Gastroesophageal sphincter (tissue), 4 donors: ENCODE results near the gene BCAS3. TPM values are rescaled to one million over a fixed set of nuclear protein-coding genes. Genes with fewer than 3 reads are reported as not detected.

Experiments used
- ATAC-seq: fragments of 150-250 bp; one replicate; pipeline ENCODE4 v1.9.1; 2016; ENCODE audit warnings: mild to moderate bottlenecking, moderate library complexity
- H3K27ac ChIP-seq, 4 donors: fragments of 200-600 bp; sonication (generic) in 3 of 4; 1 replicate in 3 of 4; 2 replicates in 1 of 4; pipeline ENCODE4 v1.5.1; 2016 to 2019
- H3K27me3 ChIP-seq: fragments of 200-600 bp; sonication (generic); one replicate; pipeline ENCODE4 v1.5.1; 2019
- H3K36me3 ChIP-seq, 2 donors: fragments of 200-600 bp; sonication (generic); one replicate each; pipeline ENCODE4 v1.5.1; 2019; ENCODE audit warnings: control low read depth in 1 of 2
- H3K4me1 ChIP-seq, 3 donors: fragments of 200-600 bp; sonication (generic); 1 replicate in 2 of 3; 2 replicates in 1 of 3; pipeline ENCODE4 v1.5.1; 2016 to 2019; ENCODE audit warnings: control low read depth in 2 of 3
- H3K4me3 ChIP-seq, 2 donors: fragments of 200-600 bp; sonication (generic); one replicate each; pipeline ENCODE4 v1.5.1; 2019; ENCODE audit warnings: mild to moderate bottlenecking in 1 of 2, moderate library complexity in 1 of 2
- H3K9me3 ChIP-seq, 3 donors: fragments of 200-600 bp; sonication (generic); one replicate each; pipeline ENCODE4 v1.5.1; 2017 to 2019; ENCODE audit warnings: control low read depth in 2 of 3
- EP300 ChIP-seq: sonication (generic); formaldehyde crosslinking; IDR thresholded peaks from one replicate; pipeline ENCODE4 v1.6.1; 2017; ENCODE audit warnings: antibody characterized with exemption, mild to moderate bottlenecking
- POLR2A ChIP-seq, 2 donors: fragments of 450-650 bp; IDR thresholded peaks; one replicate each; pipeline ENCODE4 v1.6.1; 2017; ENCODE audit warnings: antibody characterized with exemption in 2 of 2, mild to moderate bottlenecking in 2 of 2, moderate library complexity in 1 of 2
- POLR2AphosphoS5 ChIP-seq: sonication (generic); formaldehyde crosslinking; IDR thresholded peaks from one replicate; pipeline ENCODE4 v1.6.1; 2017; ENCODE audit warnings: antibody characterized with exemption
- WGBS, 2 donors: methylation state at CpG; one replicate each; pipeline ENCODE4 v1.1.5; 2018; ENCODE audit warnings: low coverage in 1 of 2; 5-methylcytosine and 5-hydroxymethylcytosine counted together
- total RNA-seq, 4 donors: library from RNA; depleted of rRNA; stranded (reverse); fragments of >200 nt; gene quantifications; one replicate each; pipeline ENCODE4 v1.1.0, GENCODE V29; 2016
- TF ChIP-seq, protein P1 (sequence below), 4 experiments: fragments of 200-600 bp in 2 of 4; fragments of 450-650 bp in 2 of 4; sonication (generic) in 1 of 4; IDR thresholded peaks; one replicate each; pipeline ENCODE4 v1.5.1; 2017 to 2019; ENCODE audit warnings: antibody characterized with exemption in 4 of 4, mild to moderate bottlenecking in 2 of 4, moderate library complexity in 2 of 4

The BCAS3 gene
- total RNA-seq, 4 donors from 2014 or later = 18.8 to 37.0 (median 34.5) TPM

DNA sequence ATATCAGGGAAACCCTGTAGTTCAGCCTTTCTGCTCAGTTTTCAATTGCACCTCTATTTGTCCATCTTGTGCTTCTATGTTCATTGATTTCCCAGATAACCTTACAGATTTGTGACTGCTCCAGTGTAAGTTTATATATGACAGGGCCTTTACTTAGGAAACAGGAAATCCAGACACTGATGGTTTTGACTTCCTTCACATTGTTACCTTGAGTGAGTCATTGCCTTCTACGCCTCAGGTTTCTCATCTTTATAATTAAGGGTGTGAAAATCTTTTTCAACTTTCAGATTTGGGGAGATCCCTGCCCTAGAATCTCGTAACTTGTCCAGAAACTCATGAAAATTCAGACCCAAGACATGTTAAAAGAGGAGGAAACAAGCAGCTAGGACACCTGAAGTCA is 379.6 kb downstream of the BCAS3 start:
- Histone ChIP-seq H3K4me1 (peaks cover 0 to 7% (median 0%) of the 10 kb centered on the region in 3 donors), H3K9me3 (no peaks in the 10 kb centered on the region), H3K27me3 (no peaks in the 10 kb centered on the region), H3K27ac (no peak overlapping the region), H3K36me3 (no peaks in the 10 kb centered on the region), H3K4me3 (no peak overlapping the region)
- no peak for ATAC-seq
- no peak for TF ChIP-seq EP300
- TF ChIP-seq, protein P1, sequence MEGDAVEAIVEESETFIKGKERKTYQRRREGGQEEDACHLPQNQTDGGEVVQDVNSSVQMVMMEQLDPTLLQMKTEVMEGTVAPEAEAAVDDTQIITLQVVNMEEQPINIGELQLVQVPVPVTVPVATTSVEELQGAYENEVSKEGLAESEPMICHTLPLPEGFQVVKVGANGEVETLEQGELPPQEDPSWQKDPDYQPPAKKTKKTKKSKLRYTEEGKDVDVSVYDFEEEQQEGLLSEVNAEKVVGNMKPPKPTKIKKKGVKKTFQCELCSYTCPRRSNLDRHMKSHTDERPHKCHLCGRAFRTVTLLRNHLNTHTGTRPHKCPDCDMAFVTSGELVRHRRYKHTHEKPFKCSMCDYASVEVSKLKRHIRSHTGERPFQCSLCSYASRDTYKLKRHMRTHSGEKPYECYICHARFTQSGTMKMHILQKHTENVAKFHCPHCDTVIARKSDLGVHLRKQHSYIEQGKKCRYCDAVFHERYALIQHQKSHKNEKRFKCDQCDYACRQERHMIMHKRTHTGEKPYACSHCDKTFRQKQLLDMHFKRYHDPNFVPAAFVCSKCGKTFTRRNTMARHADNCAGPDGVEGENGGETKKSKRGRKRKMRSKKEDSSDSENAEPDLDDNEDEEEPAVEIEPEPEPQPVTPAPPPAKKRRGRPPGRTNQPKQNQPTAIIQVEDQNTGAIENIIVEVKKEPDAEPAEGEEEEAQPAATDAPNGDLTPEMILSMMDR (IDR thresholded peaks at IDR 0.05) = no peak
- WGBS, 2 donors = 65 to 87% methylated on average over 2 of the region's 2 CpGs

DNA sequence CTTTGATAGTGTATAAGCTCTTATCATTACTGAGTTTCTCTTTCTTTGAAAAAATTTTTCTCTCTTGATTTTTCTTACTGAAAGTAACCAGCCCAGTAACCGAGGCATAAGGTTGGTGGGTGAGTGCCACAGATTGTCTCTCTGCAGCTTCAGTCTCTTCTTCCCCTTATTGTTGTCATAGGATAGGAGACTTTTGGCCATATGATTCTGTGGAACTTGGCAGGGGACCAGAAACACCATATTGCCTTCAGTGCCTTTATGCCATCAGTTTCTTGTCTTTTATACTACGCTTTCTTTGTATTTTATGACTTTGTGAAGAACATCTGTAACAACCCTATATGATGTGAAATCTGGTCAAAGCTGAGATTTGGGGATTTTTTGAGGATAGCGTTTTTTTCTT is 380.4 kb downstream of the BCAS3 start:
- no peaks in the 10 kb centered on the region for H3K36me3 ChIP-seq
- H3K9me3 ChIP-seq = no peaks in the 10 kb centered on the region
- 91 to 100% methylated on average over 2 to 3 of the region's 3 CpGs for WGBS, 2 donors
- peaks cover 0 to 7% (median 0%) of the 10 kb centered on the region in 3 donors for H3K4me1 ChIP-seq
- no peak overlapping the region for H3K27ac ChIP-seq
- H3K27me3 ChIP-seq = no peaks in the 10 kb centered on the region
- TF ChIP-seq POLR2A (IDR thresholded peaks at IDR 0.05) = no peak
- TF ChIP-seq EP300 = no peak
- TF ChIP-seq POLR2AphosphoS5 = no peak
- TF ChIP-seq, protein P1 (IDR thresholded peaks at IDR 0.05) = no peak
- no peak overlapping the region for H3K4me3 ChIP-seq
- no peak for ATAC-seq

DNA sequence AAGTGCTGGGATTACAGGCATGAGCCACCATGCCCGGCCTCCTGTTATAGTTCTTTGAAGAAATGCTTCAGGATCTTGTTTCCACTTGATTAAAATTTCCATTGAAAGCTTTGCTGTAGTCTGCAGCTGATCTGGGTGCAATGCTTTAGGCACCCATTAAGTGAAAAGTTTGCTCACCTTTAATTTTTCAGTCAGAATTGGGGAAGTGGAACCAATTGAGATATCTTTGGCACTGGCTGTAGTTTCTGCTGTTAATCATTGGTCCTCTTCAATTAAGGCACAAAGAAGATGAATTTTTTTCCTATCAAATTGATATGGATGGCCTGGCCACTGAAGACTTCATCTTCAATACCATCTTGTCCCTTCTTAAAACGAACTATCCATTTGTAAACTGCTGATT is 385.9 kb downstream of the BCAS3 start:
- no peak overlapping the region for H3K27ac ChIP-seq
- peaks cover 0 to 23% (median 0%) of the 10 kb centered on the region in 3 donors for H3K4me1 ChIP-seq
- no peak overlapping the region for H3K4me3 ChIP-seq
- no peak for ATAC-seq
- no peaks in the 10 kb centered on the region for H3K9me3 ChIP-seq
- TF ChIP-seq POLR2A (IDR thresholded peaks at IDR 0.05) (no peak), EP300 (no peak), POLR2AphosphoS5 (no peak)
- TF ChIP-seq, protein P1 (IDR thresholded peaks at IDR 0.05) = no peak
- H3K36me3 ChIP-seq = no peaks in the 10 kb centered on the region
- H3K27me3 ChIP-seq = no peaks in the 10 kb centered on the region
- WGBS, 2 donors = 100% methylated on average over 2 of the region's 2 CpGs; no CpG with 5 or more reads in 1 of the 2 donors

DNA sequence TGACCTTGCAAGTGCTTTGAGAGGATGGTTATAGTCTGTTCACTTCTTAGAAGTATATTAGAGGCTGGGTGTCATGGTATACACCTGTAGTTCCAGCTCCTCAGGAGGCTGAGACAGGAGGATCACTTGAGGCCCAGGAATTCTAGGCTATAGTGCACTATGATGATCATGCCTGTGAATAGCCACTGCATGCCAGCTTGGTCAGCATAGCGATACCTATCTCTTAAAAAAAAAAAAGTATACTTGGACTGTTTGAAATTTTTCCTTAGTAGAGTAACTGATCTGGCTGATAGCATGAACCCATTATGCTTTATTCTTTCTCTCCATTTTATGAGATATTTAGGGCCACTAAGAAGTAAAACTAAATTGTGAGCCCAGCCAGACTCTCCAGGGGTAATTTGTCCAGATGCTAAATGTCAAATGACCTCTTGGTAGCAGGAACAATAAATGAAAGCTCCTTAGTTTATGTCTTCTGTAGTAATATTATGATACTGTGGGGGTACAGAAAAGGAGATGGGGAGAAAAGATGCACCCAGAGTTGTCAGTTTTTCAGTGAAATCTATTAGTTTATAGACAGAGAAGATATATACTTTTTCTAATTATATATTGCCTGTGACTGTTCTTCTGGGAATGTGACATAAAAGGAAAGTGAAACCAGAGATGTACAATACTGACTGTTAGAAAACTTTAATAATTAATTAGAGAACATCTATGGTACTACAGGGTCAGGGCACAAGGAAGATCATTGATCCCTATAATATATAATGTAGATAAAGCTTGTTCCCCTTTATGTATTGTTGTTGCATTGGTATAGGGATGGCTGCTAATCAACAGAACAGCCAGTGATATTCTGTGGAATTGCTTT is 386.7 kb downstream of the BCAS3 start:
- H3K27me3 ChIP-seq = no peaks in the 10 kb centered on the region
- peaks cover 0 to 23% (median 0%) of the 10 kb centered on the region in 3 donors for H3K4me1 ChIP-seq
- 78 to 83% methylated on average over 1 of the region's 1 CpG for WGBS, 2 donors
- H3K36me3 ChIP-seq = no peaks in the 10 kb centered on the region
- H3K9me3 ChIP-seq = no peaks in the 10 kb centered on the region
- H3K4me3 ChIP-seq = no peak overlapping the region
- TF ChIP-seq, protein P1 (IDR thresholded peaks at IDR 0.05) = no peak
- no peak for TF ChIP-seq POLR2A (IDR thresholded peaks at IDR 0.05)
- no peak for TF ChIP-seq EP300
- no peak overlapping the region for H3K27ac ChIP-seq
- ATAC-seq = no peak

DNA sequence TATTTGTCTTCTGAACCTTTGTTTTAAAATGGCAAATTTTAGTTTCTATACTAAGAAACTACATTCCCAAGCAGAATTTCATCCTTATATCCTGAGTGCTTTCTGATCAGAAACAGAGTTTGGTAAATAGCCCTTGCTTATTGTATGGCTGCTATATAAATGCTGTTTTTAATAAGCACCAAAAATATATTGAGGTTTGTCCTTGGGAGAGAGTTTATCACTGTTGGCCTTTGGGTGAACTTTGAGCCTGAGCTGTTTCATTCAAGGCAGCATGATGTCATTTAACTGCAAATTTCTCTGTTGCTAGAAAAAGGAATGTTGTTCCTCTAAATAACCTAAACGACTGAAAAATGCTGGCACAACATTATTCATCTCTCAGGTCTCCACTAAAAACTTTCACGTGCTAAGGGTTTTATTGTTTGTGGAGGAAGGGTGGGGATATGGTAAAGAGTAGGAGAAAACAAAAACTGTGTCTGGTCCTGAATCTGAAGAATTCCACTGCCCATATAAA is 387.7 kb downstream of the BCAS3 start:
- Histone ChIP-seq H3K27ac (no peak overlapping the region), H3K4me3 (no peak overlapping the region), H3K4me1 (peaks cover 0 to 23% (median 0%) of the 10 kb centered on the region in 3 donors), H3K9me3 (no peaks in the 10 kb centered on the region), H3K27me3 (no peaks in the 10 kb centered on the region), H3K36me3 (no peaks in the 10 kb centered on the region)
- WGBS, 2 donors = 0% methylated on average over 2 of the region's 2 CpGs
- TF ChIP-seq POLR2A (IDR thresholded peaks at IDR 0.05) = no peak
- no peak for TF ChIP-seq POLR2AphosphoS5
- TF ChIP-seq, protein P1 (IDR thresholded peaks at IDR 0.05) = no peak
- TF ChIP-seq EP300 = no peak
- ATAC-seq = no peak
